ENCODE results near the gene BCR. TPM values are rescaled to one million over a fixed set of nuclear protein-coding genes. Genes with fewer than 3 reads are reported as not detected.

The BCR gene
- total and polyA plus RNA-seq, 10 donors = 15.2 to 64.8 (median 50.7) TPM

DNA sequence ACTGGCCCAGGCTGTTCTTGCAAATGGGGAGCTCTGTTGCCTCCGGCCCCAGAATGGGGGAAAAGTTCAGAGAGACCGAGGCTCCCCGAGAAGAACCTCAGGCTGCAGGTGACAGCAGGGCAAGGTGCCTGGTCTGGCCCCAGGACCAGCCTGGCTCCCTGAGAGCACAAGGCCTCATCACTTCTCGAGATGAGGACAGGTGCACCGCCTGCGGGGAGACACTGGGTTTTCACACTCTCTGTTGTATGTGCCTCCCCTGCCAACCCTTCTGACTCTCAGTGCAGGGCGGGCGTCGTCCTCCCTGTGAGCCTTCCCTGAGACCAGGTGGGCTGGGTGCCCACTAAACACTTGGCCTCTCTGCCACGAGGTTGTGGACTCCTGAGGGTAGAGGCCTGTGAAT is 102.2 kb downstream of the BCR start:
- DNase-seq = no peak
- intact Hi-C loops (cut with DNase I; ENCODE audit: low total_unique reads) = no loop called here
- Histone ChIP-seq H3K27me3 (replicated peaks in 1 of 7) (no peaks in the 10 kb centered on the region), H3K9me3 (no peaks in the 10 kb centered on the region), H3K27ac (peak overlapping the region in 1 of 8 donors; percentile 77), H3K4me3 (no peak overlapping the region), H3K36me3 (peaks cover 2 to 94% (median 44%) of the 10 kb centered on the region in 6 donors), H3K4me1 (peaks cover 7 to 50% (median 18%) of the 10 kb centered on the region in 6 donors)
- no peak for TF ChIP-seq POLR2AphosphoS5 (IDR thresholded peaks at IDR 0.05)
- no peak for TF ChIP-seq CTCF (IDR thresholded peaks at IDR 0.05 in 8 of 11, conservative IDR thresholded peaks at IDR 0.05 in 3 of 11)
- TF ChIP-seq POLR2A (IDR thresholded peaks at IDR 0.05) = no peak
- 85 to 98% (median 95%) methylated on average over 7 to 10 of the region's 10 CpGs for WGBS, 5 donors

DNA sequence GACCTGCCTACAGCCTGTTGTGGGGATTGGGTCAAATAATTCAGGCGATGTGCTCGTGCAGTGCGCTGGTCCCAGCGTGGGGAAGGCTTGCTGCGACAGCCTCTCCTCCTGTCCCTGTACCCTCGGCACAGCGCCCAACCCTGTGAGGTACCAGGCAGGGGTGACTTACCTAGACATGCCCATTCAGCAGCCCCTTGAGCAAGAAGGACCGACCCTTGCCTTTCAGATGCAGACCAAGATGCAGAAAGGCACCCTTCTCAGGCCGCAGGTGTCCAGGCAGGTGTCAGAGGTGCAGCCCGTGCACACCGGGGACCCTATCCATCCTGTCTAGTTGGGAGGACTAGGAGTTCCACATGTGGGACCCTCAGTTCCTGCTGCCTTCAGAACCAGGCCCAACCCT is 102.7 kb downstream of the BCR start:
- Histone ChIP-seq H3K36me3 (peaks cover 2 to 94% (median 48%) of the 10 kb centered on the region in 6 donors), H3K27ac (no peak overlapping the region), H3K9me3 (no peaks in the 10 kb centered on the region), H3K4me1 (peaks cover 7 to 47% (median 17%) of the 10 kb centered on the region in 6 donors), H3K27me3 (replicated peaks in 1 of 7) (no peaks in the 10 kb centered on the region), H3K4me3 (no peak overlapping the region)
- TF ChIP-seq CTCF (IDR thresholded peaks at IDR 0.05 in 8 of 11, conservative IDR thresholded peaks at IDR 0.05 in 3 of 11) (no peak), POLR2A (IDR thresholded peaks at IDR 0.05) (no peak), POLR2AphosphoS5 (IDR thresholded peaks at IDR 0.05) (no peak)
- no peak for DNase-seq
- intact Hi-C loops (cut with DNase I; ENCODE audit: low total_unique reads) = no loop called here
- WGBS, 5 donors = 88 to 99% (median 96%) methylated on average over 8 to 11 of the region's 11 CpGs

GRCh38 chr22:23283591-23284503 is 103.5 kb downstream of the BCR start:
- H3K4me3 ChIP-seq = no peak overlapping the region
- H3K36me3 ChIP-seq = peaks cover 2 to 94% (median 54%) of the 10 kb centered on the region in 6 donors
- no peak for TF ChIP-seq CTCF (IDR thresholded peaks at IDR 0.05 in 8 of 11, conservative IDR thresholded peaks at IDR 0.05 in 3 of 11)
- TF ChIP-seq POLR2A (IDR thresholded peaks at IDR 0.05) = no peak
- no peak for TF ChIP-seq POLR2AphosphoS5 (IDR thresholded peaks at IDR 0.05)
- DNase-seq = no peak
- no peaks in the 10 kb centered on the region for H3K9me3 ChIP-seq
- WGBS, 5 donors = 85 to 92% (median 89%) methylated on average over 20 to 22 of the region's 22 CpGs
- peaks cover 7 to 39% (median 17%) of the 10 kb centered on the region in 6 donors for H3K4me1 ChIP-seq
- H3K27me3 ChIP-seq (replicated peaks in 1 of 7) = no peaks in the 10 kb centered on the region
- H3K27ac ChIP-seq = no peak overlapping the region
- intact Hi-C loops (cut with DNase I; ENCODE audit: low total_unique reads) = no loop called here

DNA sequence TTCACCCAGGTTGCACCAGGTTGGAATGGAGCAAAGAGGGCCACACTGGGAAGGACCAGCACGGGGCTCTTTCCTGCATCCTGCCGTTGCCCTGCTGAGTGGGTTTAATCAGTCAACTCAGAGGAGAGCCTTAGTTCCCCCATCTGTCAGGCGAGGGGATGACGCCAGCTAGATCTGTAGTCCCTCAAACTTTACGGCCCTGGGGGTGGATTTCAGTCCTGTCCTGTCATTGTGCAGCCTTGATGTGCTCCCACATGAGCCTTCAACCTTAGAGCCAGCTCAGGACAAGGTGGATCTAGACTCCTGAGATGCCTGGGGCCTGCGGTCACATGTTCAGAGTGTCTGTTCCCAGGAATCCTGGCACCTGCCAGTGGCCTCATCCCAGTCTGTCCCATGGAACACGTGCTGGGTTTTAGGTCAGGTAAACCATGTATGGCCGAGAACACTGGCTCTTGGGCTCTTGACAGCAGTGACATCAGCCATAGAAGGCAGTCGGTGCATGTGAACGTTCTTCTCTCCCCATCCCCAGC is 104.3 kb downstream of the BCR start:
- 93 to 96% (median 94%) methylated on average over 8 to 10 of the region's 10 CpGs for WGBS, 5 donors
- Histone ChIP-seq H3K27ac (no peak overlapping the region), H3K4me3 (no peak overlapping the region), H3K4me1 (peaks cover 7 to 31% (median 17%) of the 10 kb centered on the region in 6 donors), H3K9me3 (no peaks in the 10 kb centered on the region), H3K27me3 (replicated peaks in 1 of 7) (no peaks in the 10 kb centered on the region), H3K36me3 (peaks cover 2 to 94% (median 61%) of the 10 kb centered on the region in 6 donors)
- TF ChIP-seq POLR2AphosphoS5 (IDR thresholded peaks at IDR 0.05) = no peak
- DNase-seq = no peak
- intact Hi-C loops (cut with DNase I; ENCODE audit: low total_unique reads) = loop anchor here (5.0 kb wide), 1 partner anchor 322 kb away; no protein-coding TSS in a partner anchor
